Body of pancreas (tissue), 4 donors: Measurements from ENCODE around the gene KRTAP12-3.

Experiments used
- CTCF ChIP-seq, 7 experiments: fragments of 450-650 bp in 4 of 7; fragments of 200-600 bp in 3 of 7; sonication (generic) in 3 of 7; IDR thresholded peaks; one replicate each; pipeline ENCODE4 v1.5.1; 2016 to 2019; ENCODE audit warnings: antibody characterized with exemption in 7 of 7
- POLR2A ChIP-seq, 3 donors: fragments of 450-650 bp; IDR thresholded peaks; one replicate each; pipeline ENCODE4 v1.6.1; 2016; ENCODE audit warnings: antibody characterized with exemption in 3 of 3, mild to moderate bottlenecking in 2 of 3

DNA sequence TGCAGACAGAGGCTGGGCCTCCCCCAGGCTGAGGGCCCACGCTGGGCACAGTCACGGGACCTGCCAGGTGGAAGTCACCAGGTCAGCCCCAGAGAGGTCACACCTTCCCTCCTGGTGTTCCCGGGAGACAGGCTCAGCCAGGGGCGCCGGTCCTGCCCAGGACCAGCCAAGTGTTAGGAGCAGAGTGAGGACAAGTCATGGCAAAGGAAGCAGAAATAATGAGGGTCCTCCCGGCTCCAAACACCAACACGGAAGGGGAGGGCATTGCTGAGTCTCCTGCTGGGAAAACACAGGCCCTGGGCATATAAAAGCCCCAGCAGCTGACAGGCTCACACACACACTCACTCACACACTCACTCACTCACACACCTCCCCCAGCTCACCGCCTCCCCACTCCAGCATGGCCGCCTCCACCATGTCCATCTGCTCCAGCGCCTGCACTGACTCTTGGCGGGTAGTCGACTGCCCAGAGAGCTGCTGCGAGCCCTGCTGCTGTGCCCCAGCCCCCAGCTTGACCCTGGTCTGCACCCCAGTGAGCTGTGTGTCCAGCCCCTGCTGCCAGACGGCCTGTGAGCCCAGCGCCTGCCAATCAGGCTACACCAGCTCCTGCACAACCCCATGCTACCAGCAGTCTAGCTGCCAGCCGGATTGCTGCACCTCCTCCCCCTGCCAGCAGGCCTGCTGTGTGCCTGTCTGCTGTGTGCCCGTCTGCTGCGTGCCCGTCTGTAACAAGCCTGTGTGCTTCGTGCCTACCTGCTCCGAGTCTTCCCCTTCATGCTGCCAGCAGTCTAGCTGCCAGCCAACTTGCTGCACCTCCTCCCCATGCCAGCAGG lies 20.5 kb upstream of the KRTAP12-3 start, which contains the start of gene KRTAP10-10:
- TF ChIP-seq POLR2A (IDR thresholded peaks at IDR 0.05) = no peak
- no peak for TF ChIP-seq CTCF (IDR thresholded peaks at IDR 0.05)
